ENCODE measurements around the gene TEPSIN. TPM values are rescaled to one million over a fixed set of nuclear protein-coding genes. Genes with fewer than 3 reads are reported as not detected.

TEPSIN gene
- total RNA-seq, 1 experiment from 2014 or later, result 38.8 TPM

GRCh38 chr17:81285179-81285878 is 46.5 kb upstream of the TEPSIN start:
- H2BK15ac ChIP-seq (ENCODE audit: low read depth, low read length), result no peak overlapping the region
- no peaks in the 10 kb centered on the region for H3K9me3 Mint-ChIP-seq
- H3K4ac ChIP-seq (ENCODE audit: low read depth, low read length), result no peak overlapping the region
- no peak overlapping the region for H3K4me3 Mint-ChIP-seq
- WGBS (ENCODE audit: extremely low coverage, insufficient read length, low lambda C conversion rate), result no CpG with 5 or more reads among the region's 37 CpGs
- peaks cover 3% of the 10 kb centered on the region for H3K79me1 ChIP-seq (ENCODE audit: insufficient read depth, low read depth, low read length, poor library complexity, severe bottlenecking)
- no peak overlapping the region for H2BK20ac ChIP-seq (ENCODE audit: low read depth, low read length, poor library complexity, severe bottlenecking)
- H4K91ac ChIP-seq (ENCODE audit: insufficient read length, low read depth, low read length), result no peak overlapping the region
- no peak overlapping the region for H3K56ac ChIP-seq (ENCODE audit: insufficient read length, low read depth, low read length)
- H4K8ac ChIP-seq (replicated peaks; ENCODE audit: insufficient read length, low read depth, low read length), result no peak overlapping the region
- no peak overlapping the region for H2BK5ac ChIP-seq (ENCODE audit: insufficient read length, low read length)
- no peak overlapping the region for H3K18ac ChIP-seq (ENCODE audit: insufficient read length, low read depth, low read length)
- peaks cover 2 to 7% of the 10 kb centered on the region in 2 experiments; a peak in 3 of 4 replicates for H3K4me1 Mint-ChIP-seq
- H3K27me3 ChIP-seq (ENCODE audit: insufficient read depth, low read length), result no peaks in the 10 kb centered on the region
- peaks cover 5 to 31% (median 8%) of the 10 kb centered on the region in 3 experiments; a peak in 6 of 7 replicates for H3K36me3 Mint-ChIP-seq (ENCODE audit: insufficient read depth in 1 of 3, low read depth in 3 of 3)
- TF ChIP-seq CTCF (conservative IDR thresholded peaks at IDR 0.05), result no peak
- no peak overlapping the region for H3K9ac ChIP-seq (ENCODE audit: extremely low read depth, insufficient read length, low read length)
- peaks cover 3% of the 10 kb centered on the region; the same call in 1 of the 2 replicates for H3K79me2 ChIP-seq (ENCODE audit: insufficient read depth, low read length)
- H2AK5ac ChIP-seq (ENCODE audit: insufficient read length, low read length), result no peak overlapping the region
- no peaks in the 10 kb centered on the region for H3K27me3 Mint-ChIP-seq (ENCODE audit: low read depth)
- no peak overlapping the region for H2BK120ac ChIP-seq (ENCODE audit: low read depth, low read length, poor library complexity, severe bottlenecking)
- H3K14ac ChIP-seq (ENCODE audit: insufficient read depth, low read length), result no peak overlapping the region
- H4K5ac ChIP-seq (ENCODE audit: insufficient read length, low read depth, low read length), result no peak overlapping the region
- H3K27ac ChIP-seq (ENCODE audit: insufficient read length, low read depth, low read length), result no peak overlapping the region
- H2BK12ac ChIP-seq (ENCODE audit: insufficient read length, low read depth, low read length), result no peak overlapping the region
- H3K23ac ChIP-seq (ENCODE audit: insufficient read length, low read depth, low read length), result no peak overlapping the region
- no peak overlapping the region for H2AFZ ChIP-seq (ENCODE audit: low read length)
- no peak overlapping the region for H3T11ph ChIP-seq (ENCODE audit: low read length)
- H3K27ac Mint-ChIP-seq, result peak overlapping the region in 2 of 3 experiments; percentile 31 to 39; a peak in 1 of 7 replicates
- H4K20me1 ChIP-seq (ENCODE audit: control insufficient read depth, insufficient read depth, insufficient read length), result no peaks in the 10 kb centered on the region
- DNase-seq, result no peak
- no peak overlapping the region for H3K4me2 ChIP-seq (ENCODE audit: insufficient read depth, insufficient read length, low read length)
- H3K9me3 ChIP-seq (ENCODE audit: control insufficient read depth, low read depth, low read length), result no peaks in the 10 kb centered on the region
- no peaks in the 10 kb centered on the region for H3K4me1 ChIP-seq (ENCODE audit: insufficient read depth, low read length)
- no peaks in the 10 kb centered on the region for H3K23me2 ChIP-seq (ENCODE audit: insufficient read length, low read depth, low read length, poor library complexity, severe bottlenecking)
